ENCODE measurements around the gene BPIFA2.

DNA sequence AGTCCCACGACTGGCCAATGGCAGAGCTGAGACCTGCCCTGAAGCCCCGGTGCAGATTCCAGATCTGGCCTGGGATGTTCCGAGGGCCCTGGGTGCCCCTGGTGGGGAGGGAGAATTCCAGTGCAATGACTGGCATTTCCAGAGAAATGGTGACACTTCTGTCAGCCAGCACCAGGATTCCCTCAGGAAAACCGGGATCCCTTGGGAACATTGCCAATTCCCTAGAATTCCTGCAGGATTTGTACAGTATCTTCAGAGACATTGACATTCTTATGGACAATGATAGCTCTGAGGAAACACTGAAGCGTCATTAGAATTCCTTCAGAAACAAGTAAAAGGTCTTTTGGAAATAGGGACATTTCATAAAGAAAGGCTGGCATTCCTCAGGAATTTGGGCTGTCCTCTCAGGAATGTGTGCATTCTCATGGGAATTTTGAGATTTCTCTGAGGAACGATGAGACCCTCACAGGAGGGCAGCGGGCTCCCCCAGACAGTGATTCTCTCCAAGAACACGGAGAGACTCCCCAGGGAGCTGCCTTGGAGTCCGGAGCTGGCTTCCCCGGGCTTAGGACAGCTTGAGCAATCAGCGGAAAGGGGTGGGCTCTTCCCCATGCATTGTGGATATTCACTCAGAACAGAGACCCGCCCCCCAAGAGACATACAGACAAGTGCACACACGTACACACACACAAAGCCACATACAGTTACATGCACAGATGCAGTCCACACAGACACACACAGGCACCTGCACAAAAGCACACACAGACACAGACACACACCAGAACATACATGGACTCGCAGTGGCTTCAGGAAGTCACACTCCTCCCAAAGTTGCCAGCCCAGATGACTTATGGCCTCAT lies 35.2 kb upstream of the BPIFA2 start:
- TF ChIP-seq ZNF274 (IDR thresholded peaks at IDR 0.05; ENCODE audit: low read depth, low read length) (no peak), SUZ12 (IDR thresholded peaks at IDR 0.05; ENCODE audit: extremely low read depth, insufficient read depth, insufficient read length) (no peak)

Data from NT2/D1 (cell line).